ENCODE data around the gene BABAM2. TPM values are rescaled to one million over a fixed set of nuclear protein-coding genes. Genes with fewer than 3 reads are reported as not detected.
"Not testable (repeated sequence)": the region's sequence is repeated elsewhere in the genome, so short reads cannot be mapped to it uniquely, and the experiment has no call there.

Gene BABAM2
- polyA plus RNA-seq, 3 donors: 49.0 to 54.2 (median 52.6) TPM

GRCh38 chr2:27940090-27940671 lies 49.7 kb downstream of the BABAM2 start:
- DNase-seq: no peak

DNA sequence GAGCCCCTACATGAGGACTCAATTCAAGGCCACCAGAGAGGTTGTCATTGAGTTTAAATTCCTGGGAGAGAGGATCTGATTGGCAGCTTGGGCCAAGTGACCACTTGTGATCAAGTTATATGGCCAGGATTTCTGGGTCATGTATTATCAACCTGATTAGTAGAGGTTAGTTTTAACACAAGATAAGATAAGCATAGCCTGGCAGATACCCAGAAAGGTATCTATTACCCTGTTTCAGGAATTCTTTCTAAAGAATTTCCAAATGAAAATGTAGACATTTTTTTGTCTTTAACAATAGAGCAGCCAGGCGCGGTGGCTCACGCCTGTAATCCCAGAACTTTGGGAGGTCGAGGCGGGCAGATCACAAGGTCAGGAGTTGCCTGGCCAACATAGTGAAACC lies 50.5 kb downstream of the BABAM2 start:
- no peak for DNase-seq

DNA sequence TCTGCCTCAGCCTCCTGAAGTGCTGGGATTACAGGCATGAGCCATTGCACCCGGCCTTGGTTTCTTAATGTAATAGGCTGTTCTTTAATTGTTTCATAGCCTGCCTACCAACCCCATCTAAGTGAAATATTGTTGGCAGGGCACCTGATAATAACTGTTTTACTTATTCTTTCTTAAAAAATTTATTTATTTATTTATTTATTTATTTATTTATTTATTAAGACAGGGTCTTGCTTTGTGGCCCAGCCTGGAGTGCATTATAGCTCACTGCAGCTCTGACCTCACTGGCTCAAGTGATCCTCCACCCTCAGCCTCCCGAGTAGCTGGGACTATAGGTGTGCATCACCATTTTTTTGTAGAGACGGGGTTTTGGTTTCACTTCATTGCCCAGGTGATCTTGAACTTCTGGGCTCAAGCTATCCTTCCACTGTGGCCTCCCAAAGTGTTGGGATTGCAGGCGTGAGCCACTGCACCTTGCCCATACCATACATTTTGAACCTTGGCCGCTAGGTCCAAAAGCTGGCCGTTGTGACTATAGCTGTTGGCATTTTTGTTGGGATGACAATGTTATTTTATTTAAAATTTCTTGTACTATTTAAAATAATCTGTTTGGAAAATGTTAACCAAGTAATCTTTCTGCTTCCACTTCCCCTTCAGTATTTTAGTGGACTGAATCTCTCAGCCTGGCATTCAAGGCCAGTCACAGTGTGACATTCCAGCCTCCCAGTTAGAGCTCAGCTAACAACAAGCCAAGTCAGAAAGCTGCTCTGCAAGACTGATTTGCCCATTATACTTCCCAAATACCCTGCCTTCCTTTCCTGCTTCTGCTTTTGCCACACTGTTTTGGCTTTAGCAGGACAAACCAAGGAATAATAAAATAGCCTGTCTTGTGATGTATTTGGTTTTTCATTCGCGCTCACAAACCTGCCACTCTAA lies 52.4 kb downstream of the BABAM2 start:
- no peak for DNase-seq

DNA sequence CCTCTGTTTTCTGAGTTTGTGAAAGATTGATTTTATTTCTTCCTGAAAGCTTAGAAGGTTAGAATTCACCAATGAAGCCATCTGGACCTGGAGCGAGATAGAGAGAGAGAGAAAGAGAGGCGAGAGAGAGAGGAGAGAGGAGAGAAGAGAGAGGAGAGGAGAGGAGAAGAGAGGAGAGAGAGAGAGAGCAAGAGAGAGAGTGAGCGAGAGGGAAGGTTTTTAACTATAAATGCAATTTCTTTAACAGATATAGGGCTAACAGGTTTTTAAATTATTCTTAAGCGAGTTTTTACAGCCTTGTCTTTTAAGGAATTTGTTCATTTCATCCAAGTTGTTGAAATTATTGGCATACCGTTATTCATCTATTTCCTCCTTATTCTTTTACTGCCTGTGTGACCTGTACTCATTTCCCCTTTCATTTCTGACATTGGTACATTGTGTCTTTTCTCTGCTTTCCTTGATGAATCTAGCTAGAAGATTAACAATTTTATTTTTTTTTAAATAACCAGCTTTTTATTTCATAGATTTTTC lies 56.1 kb downstream of the BABAM2 start:
- DNase-seq: no peak

DNA sequence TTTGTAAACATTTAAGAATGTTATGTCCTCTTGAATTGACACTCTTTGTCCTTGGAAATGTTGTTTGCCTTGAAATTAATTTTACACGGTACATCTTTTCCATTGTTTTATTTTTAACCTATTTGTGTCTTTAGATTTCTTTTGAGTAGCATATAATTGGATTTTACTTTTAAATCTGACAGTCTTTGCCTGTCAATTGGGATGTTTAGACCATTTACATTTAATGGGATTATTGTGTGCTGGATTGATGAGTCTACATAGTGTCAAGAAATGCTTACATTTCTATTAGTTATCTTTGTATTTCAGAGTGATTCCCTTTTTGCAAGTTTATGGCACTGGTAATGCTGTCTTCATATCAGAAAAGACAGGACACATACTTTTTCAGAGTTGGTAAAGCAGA lies 61.5 kb downstream of the BABAM2 start:
- DNase-seq: no peak

DNA sequence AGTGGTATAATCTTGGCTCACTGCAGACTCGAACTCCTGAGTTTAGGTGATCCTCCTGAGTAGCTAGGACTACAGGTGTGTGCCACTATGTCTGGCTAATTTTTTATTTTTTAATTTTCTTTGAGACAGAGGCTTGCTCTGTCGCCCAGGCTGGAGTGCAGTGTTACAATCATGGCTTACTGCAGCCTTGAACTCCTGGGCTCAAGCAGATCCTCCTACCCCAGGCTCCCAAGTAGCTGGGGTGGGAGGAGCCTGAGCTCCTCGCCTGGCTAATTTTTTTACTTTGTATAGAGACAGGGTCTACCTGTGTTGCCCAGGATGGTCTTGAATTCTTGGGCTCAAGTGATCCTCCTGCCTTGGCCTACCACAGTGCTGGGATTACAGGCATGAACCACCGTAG lies 62.5 kb downstream of the BABAM2 start:
- no peak for DNase-seq

DNA sequence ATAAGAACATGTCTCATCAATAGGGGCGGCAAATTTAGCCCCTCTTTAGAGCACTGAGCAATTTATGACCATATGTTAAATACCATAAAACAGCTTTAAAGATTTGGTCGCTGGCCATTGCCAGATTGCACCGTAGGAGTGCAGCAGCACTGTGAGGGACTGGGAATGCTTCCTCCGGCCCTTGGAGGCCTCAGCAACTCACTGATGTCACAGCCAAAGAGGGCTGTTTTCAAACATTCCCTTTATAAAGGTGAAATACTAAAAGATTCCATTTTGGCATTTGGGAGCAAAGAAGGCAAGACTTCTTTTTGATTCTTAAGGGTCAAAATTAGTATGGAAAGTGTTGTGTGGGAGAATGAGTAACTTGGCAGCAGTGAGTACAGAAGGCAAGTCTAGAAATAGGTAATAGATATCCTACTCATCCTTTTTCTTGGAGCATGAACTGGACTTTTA lies 63.7 kb downstream of the BABAM2 start:
- no peak for DNase-seq

DNA sequence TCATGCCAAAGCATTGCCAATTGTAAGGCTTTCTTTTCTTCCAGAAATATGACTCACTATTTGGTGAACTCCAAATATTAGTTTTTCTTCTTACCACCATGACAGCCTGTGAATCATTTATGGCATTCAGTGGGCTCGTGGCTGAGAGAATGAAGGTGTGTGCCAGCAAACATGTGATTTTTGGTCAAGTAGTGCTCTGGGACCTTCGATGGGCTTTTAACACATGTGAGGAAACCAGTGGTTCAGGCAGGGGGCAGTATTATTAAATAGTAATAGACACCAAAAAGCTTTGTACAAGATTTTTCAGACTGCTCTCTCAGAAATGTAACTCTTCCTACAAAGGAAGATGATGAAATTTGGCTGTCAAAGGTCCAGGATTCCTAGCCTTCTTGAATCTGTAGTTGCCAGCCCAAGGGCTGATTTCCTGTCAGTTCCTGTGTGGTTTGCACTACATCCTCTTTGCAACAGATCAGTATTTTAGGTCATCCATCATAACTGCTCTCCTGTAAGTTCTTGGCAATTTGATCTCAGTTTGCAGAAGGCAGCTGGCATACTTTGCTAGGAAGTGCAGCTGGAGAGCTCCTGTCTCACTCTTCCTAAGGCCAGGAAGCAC lies 64.3 kb downstream of the BABAM2 start:
- DNase-seq: no peak

GRCh38 chr2:27955384-27956161 lies 65.0 kb downstream of the BABAM2 start:
- DNase-seq: no peak

GRCh38 chr2:27956888-27957287 lies 66.4 kb downstream of the BABAM2 start:
- DNase-seq: no peak

DNA sequence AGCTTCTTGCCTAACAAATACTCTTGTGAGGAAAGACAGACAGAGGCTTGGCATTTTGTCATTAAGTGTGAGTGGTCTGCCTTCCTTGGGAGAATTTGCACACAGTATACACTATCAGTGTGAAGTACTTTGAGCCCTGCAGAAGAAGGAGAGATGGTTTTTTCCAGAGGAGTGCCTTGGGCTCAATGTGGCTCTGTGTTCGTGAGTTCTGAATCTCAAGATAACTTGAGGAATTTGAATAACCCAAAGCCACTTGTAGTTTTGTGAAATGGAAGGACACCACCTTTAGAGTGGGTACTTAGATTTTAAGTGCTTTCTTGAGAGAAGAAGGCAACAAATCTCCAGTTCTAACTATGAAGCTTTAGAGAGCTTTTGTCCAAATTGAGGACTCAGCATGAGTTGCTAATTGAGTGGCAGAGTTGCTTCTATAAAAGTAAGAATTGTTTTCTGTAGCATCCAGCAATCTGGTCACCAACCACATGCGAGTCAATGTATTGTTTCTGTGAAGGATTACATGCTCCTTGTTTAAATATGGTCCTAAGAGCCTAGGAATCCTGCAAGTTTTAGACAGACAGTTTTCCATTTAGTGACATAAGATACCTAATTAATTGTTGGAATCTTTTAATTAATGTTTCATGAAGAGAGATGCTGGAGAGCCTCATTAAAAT lies 68.3 kb downstream of the BABAM2 start:
- no peak for DNase-seq

GRCh38 chr2:27959496-27959895 lies 69.0 kb downstream of the BABAM2 start:
- no peak for DNase-seq

GRCh38 chr2:27960237-27960912 lies 69.8 kb downstream of the BABAM2 start:
- no peak for DNase-seq

DNA sequence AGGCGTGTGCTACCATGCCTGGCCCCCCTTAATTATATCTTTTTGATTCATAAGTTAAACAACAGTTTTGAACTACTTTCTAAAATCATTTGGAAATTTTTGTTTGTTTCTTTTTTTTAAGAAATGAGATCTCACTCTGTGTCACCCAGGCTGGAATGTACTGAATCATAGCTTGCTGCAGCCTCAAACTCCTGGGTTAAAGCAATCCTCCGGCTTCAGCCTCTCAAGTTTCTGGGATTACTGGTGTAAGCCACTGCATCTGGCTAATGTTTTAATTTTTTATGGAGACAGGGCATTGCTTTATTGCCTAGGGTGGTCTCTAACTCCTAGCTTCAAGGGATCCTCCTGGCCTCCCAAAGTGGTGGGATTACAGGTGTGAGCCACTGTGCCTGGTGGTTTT lies 71.5 kb downstream of the BABAM2 start:
- no peak for DNase-seq

DNA sequence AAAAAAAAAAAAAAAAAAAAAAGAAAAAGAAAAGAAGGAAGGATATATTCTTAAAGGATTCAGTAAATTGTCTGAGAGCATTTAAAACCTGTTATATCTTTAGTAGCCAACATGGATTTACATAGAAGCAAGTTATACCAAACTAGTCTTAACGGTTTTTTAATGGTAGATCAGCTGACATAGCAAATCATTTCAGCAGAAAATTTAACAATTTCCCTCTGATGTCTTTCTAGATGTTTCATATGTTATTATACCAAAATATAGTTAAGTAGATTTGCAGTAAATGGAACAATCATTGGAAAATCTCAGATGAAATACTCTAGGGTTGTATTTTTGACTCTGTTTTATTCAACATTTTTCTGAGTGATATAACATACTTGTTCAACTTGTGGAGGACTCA lies 72.9 kb downstream of the BABAM2 start:
- no peak for DNase-seq

GRCh38 chr2:27964067-27964466 lies 73.5 kb downstream of the BABAM2 start:
- no peak for DNase-seq

- DNase-seq: no peak
These were observed 75.3 kb downstream of the BABAM2 start for GRCh38 chr2:27965841-27966240.

- no peak for DNase-seq
These were observed 75.9 kb downstream of the BABAM2 start for GRCh38 chr2:27966466-27966865.

DNA sequence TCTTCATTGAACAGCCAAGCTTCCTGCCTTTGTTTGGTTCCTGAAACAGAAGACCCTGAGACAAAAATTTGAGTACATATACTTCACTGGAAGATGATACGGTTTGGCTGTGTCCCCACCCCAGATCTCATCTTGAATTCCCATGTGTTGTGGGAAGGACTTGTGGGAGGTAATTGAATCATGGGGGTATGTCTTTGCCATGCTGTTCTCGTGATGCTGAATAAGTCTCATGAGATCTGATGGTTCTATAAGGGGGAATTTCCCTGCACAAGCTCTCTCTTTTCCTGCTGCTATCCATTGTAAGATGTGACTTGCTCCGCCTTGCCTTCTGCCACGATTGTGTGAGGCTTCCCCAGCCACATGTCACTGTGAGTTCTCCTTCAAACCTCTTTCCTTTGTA lies 76.5 kb downstream of the BABAM2 start:
- DNase-seq: no peak

DNA sequence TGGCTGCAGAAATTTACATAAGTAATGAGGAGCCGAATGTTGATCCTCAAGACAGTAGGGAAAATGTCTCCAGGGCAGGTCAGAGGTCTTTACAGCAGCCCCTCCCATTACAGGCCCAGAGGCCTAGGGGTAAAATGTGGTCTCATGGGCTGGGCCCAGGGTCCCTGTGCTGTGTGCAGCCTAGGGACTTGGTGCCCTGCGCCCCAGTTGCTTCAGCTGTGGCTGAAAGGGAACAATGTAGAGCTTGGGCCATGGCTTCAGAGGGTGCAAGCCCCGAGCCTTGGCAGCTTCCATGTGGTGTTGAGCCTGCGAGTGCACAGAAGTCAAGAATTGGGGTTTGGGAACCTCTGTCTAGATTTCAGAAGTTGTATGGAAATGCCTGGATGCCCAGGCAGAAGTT lies 77.5 kb downstream of the BABAM2 start:
- DNase-seq: not testable (repeated sequence)

DNA sequence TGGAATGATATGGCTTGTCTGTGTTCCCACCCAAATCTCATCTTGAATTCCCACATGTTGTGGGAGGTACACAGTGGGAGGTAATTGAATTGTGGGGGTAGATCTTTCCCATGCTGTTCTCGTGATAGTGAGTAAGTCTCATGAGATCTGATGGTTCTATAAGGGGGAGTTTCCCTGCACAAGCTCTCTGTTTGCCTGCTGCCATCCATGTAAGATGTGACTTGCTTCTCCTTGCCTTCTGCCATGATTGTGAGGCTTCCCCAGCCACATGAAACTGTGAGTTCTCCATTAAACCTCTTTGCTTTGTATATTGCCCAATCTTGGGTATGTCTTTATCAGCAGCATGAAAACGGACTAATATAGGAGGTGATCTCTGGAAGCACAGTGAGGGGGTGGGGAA lies 78.4 kb downstream of the BABAM2 start:
- DNase-seq: not testable (repeated sequence)
